ENCODE results near the gene ANKRD13D.

DNA sequence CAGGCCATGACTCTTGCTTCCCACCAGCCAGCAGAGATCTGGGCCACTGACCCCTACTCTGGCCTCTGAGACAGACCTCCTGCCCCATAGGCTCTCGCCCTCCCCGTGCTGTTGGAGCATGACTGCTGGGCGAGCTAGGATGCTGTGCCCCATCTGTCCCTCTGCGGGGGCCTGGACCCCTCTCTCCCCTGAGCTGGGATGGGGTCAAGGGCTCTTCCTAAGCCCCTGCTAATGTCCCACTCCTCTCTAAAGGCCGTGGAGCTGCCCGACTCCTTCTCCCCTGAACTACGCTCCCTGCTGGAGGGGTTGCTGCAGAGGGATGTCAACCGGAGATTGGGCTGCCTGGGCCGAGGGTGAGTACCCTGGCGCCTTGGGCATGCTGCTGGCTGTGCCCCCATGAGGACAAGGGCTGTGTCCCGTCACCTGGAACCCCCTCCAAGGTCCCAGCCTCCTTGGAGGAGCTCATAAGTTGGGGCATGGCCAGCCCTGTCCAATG lies 6.2 kb upstream of the ANKRD13D start:
- TF ChIP-seq, protein P1, sequence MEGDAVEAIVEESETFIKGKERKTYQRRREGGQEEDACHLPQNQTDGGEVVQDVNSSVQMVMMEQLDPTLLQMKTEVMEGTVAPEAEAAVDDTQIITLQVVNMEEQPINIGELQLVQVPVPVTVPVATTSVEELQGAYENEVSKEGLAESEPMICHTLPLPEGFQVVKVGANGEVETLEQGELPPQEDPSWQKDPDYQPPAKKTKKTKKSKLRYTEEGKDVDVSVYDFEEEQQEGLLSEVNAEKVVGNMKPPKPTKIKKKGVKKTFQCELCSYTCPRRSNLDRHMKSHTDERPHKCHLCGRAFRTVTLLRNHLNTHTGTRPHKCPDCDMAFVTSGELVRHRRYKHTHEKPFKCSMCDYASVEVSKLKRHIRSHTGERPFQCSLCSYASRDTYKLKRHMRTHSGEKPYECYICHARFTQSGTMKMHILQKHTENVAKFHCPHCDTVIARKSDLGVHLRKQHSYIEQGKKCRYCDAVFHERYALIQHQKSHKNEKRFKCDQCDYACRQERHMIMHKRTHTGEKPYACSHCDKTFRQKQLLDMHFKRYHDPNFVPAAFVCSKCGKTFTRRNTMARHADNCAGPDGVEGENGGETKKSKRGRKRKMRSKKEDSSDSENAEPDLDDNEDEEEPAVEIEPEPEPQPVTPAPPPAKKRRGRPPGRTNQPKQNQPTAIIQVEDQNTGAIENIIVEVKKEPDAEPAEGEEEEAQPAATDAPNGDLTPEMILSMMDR (IDR thresholded peaks at IDR 0.05), result no peak
- TF ChIP-seq EP300 (IDR thresholded peaks at IDR 0.05), result no peak
